Measurements from ENCODE around the gene C18orf63. TPM values are rescaled to one million over a fixed set of nuclear protein-coding genes. Genes with fewer than 3 reads are reported as not detected.

The C18orf63 gene
- total RNA-seq, 1 donor from 2014 or later: not detected

- Mint-ChIP-seq H3K9me3 (ENCODE audit: unreplicated experiment) (peaks cover 7% of the 10 kb centered on the region), H3K27me3 (ENCODE audit: unreplicated experiment) (peaks cover 1% of the 10 kb centered on the region), H3K4me3 (ENCODE audit: unreplicated experiment) (no peak overlapping the region), H3K27ac (ENCODE audit: unreplicated experiment) (no peak overlapping the region), H3K4me1 (ENCODE audit: unreplicated experiment) (no peaks in the 10 kb centered on the region), H3K36me3 (ENCODE audit: low read depth, unreplicated experiment) (no peaks in the 10 kb centered on the region)
- no peak for DNase-seq (ENCODE audit: low spot score)
- TF ChIP-seq CTCF (IDR thresholded peaks at IDR 0.05; ENCODE audit: unreplicated experiment): no peak
These were observed 66.9 kb downstream of the C18orf63 start for GRCh38 chr18:74382481-74383017.

GRCh38 chr18:74387383-74387782 lies 71.7 kb downstream of the C18orf63 start:
- Mint-ChIP-seq H3K9me3 (ENCODE audit: unreplicated experiment) (no peaks in the 10 kb centered on the region), H3K4me3 (ENCODE audit: unreplicated experiment) (no peak overlapping the region), H3K4me1 (ENCODE audit: unreplicated experiment) (peaks cover 18% of the 10 kb centered on the region), H3K27me3 (ENCODE audit: unreplicated experiment) (peaks cover 1% of the 10 kb centered on the region), H3K27ac (ENCODE audit: unreplicated experiment) (no peak overlapping the region), H3K36me3 (ENCODE audit: low read depth, unreplicated experiment) (no peaks in the 10 kb centered on the region)
- TF ChIP-seq CTCF (IDR thresholded peaks at IDR 0.05; ENCODE audit: unreplicated experiment): no peak
- DNase-seq (ENCODE audit: low spot score): no peak

- Mint-ChIP-seq H3K27me3 (ENCODE audit: unreplicated experiment) (peaks cover under 1% of the 10 kb centered on the region), H3K4me3 (ENCODE audit: unreplicated experiment) (no peak overlapping the region), H3K9me3 (ENCODE audit: unreplicated experiment) (no peaks in the 10 kb centered on the region), H3K27ac (ENCODE audit: unreplicated experiment) (no peak overlapping the region), H3K4me1 (ENCODE audit: unreplicated experiment) (peaks cover 18% of the 10 kb centered on the region), H3K36me3 (ENCODE audit: low read depth, unreplicated experiment) (no peaks in the 10 kb centered on the region)
- TF ChIP-seq CTCF (IDR thresholded peaks at IDR 0.05; ENCODE audit: unreplicated experiment): no peak
- DNase-seq (ENCODE audit: low spot score): no peak
These were observed 72.6 kb downstream of the C18orf63 start for GRCh38 chr18:74388227-74388626.

- DNase-seq (ENCODE audit: low spot score): peak; percentile 10
- Mint-ChIP-seq H3K27ac (ENCODE audit: unreplicated experiment) (peak overlapping the region; percentile 55), H3K4me3 (ENCODE audit: unreplicated experiment) (no peak overlapping the region), H3K36me3 (ENCODE audit: low read depth, unreplicated experiment) (no peaks in the 10 kb centered on the region), H3K27me3 (ENCODE audit: unreplicated experiment) (no peaks in the 10 kb centered on the region), H3K4me1 (ENCODE audit: unreplicated experiment) (peaks cover 18% of the 10 kb centered on the region), H3K9me3 (ENCODE audit: unreplicated experiment) (no peaks in the 10 kb centered on the region)
- TF ChIP-seq CTCF (IDR thresholded peaks at IDR 0.05; ENCODE audit: unreplicated experiment): no peak
These were observed 73.7 kb downstream of the C18orf63 start for GRCh38 chr18:74389171-74389927.

GRCh38 chr18:74389991-74390390 lies 74.4 kb downstream of the C18orf63 start:
- DNase-seq (ENCODE audit: low spot score): no peak
- no peak overlapping the region for H3K4me3 Mint-ChIP-seq (ENCODE audit: unreplicated experiment)
- H3K4me1 Mint-ChIP-seq (ENCODE audit: unreplicated experiment): peaks cover 18% of the 10 kb centered on the region
- TF ChIP-seq CTCF (IDR thresholded peaks at IDR 0.05; ENCODE audit: unreplicated experiment): no peak
- H3K27me3 Mint-ChIP-seq (ENCODE audit: unreplicated experiment): no peaks in the 10 kb centered on the region
- H3K36me3 Mint-ChIP-seq (ENCODE audit: low read depth, unreplicated experiment): no peaks in the 10 kb centered on the region
- no peaks in the 10 kb centered on the region for H3K9me3 Mint-ChIP-seq (ENCODE audit: unreplicated experiment)
- no peak overlapping the region for H3K27ac Mint-ChIP-seq (ENCODE audit: unreplicated experiment)

Measured in endothelial cell (in vitro differentiated cells).